ENCODE data around the gene NFIA. TPM values are rescaled to one million over a fixed set of nuclear protein-coding genes. Genes with fewer than 3 reads are reported as not detected.

The NFIA gene
- total RNA-seq, 2 experiments from 2014 or later: 0.98 to 1.1 TPM

- no peak overlapping the region for H3K4me3 Mint-ChIP-seq
- CTCF ChIA-PET: interaction anchor here (0.6 kb wide), 1 partner anchor 263 kb away, joined by 3 read pairs; no protein-coding TSS in a partner anchor
- DNase-seq: no peak
- no peak overlapping the region for H3K27ac Mint-ChIP-seq
- peaks cover 27% of the 10 kb centered on the region for H3K4me1 Mint-ChIP-seq (ENCODE audit: low read depth)
- no peaks in the 10 kb centered on the region for H3K36me3 Mint-ChIP-seq (ENCODE audit: low read depth)
- peaks cover 10% of the 10 kb centered on the region for H3K27me3 Mint-ChIP-seq (ENCODE audit: low read depth)
- no peaks in the 10 kb centered on the region for H3K9me3 Mint-ChIP-seq
- intact Hi-C loops (cut with micrococcal nuclease): loop anchor here (1.0 to 5.0 kb wide), 3 partner anchors 8 to 427 kb away; no protein-coding TSS in a partner anchor
These were observed 241.4 kb downstream of the NFIA start for GRCh38 chr1:61323681-61324328.

GRCh38 chr1:61326713-61327112 lies 244.4 kb downstream of the NFIA start:
- Mint-ChIP-seq H3K36me3 (ENCODE audit: low read depth) (no peaks in the 10 kb centered on the region), H3K4me1 (ENCODE audit: low read depth) (peaks cover 14% of the 10 kb centered on the region), H3K27me3 (ENCODE audit: low read depth) (peaks cover 6% of the 10 kb centered on the region), H3K4me3 (no peak overlapping the region), H3K27ac (no peak overlapping the region), H3K9me3 (no peaks in the 10 kb centered on the region)
- no peak for DNase-seq
- intact Hi-C loops (cut with micrococcal nuclease): no loop called here
- CTCF ChIA-PET: no interaction called here

- Mint-ChIP-seq H3K36me3 (ENCODE audit: low read depth) (no peaks in the 10 kb centered on the region), H3K9me3 (no peaks in the 10 kb centered on the region), H3K4me3 (no peak overlapping the region), H3K4me1 (ENCODE audit: low read depth) (peaks cover 21% of the 10 kb centered on the region), H3K27me3 (ENCODE audit: low read depth) (peaks cover 6% of the 10 kb centered on the region), H3K27ac (no peak overlapping the region)
- DNase-seq: no peak
- intact Hi-C loops (cut with micrococcal nuclease): no loop called here
- CTCF ChIA-PET: no interaction called here
These were observed 245.1 kb downstream of the NFIA start for GRCh38 chr1:61327436-61327835.

- no peaks in the 10 kb centered on the region for H3K36me3 Mint-ChIP-seq (ENCODE audit: low read depth)
- no peak overlapping the region for H3K4me3 Mint-ChIP-seq
- intact Hi-C loops (cut with micrococcal nuclease): no loop called here
- H3K27me3 Mint-ChIP-seq (ENCODE audit: low read depth): no peaks in the 10 kb centered on the region
- no peak for DNase-seq
- H3K9me3 Mint-ChIP-seq: no peaks in the 10 kb centered on the region
- H3K27ac Mint-ChIP-seq: no peak overlapping the region
- CTCF ChIA-PET: interaction anchor here (0.7 kb wide), 2 partner anchors 38 to 235 kb away, joined by 3 to 4 read pairs; no protein-coding TSS in a partner anchor
- peaks cover 16% of the 10 kb centered on the region for H3K4me1 Mint-ChIP-seq (ENCODE audit: low read depth)
These were observed 247.2 kb downstream of the NFIA start for GRCh38 chr1:61329556-61329955.

GRCh38 chr1:61330018-61330417 lies 247.7 kb downstream of the NFIA start:
- intact Hi-C loops (cut with micrococcal nuclease): loop anchor here (10.0 kb wide), 1 partner anchor 355 kb away; no protein-coding TSS in a partner anchor
- no peak for DNase-seq
- Mint-ChIP-seq H3K27ac (no peak overlapping the region), H3K4me3 (no peak overlapping the region), H3K27me3 (ENCODE audit: low read depth) (no peaks in the 10 kb centered on the region), H3K36me3 (ENCODE audit: low read depth) (no peaks in the 10 kb centered on the region), H3K9me3 (no peaks in the 10 kb centered on the region), H3K4me1 (ENCODE audit: low read depth) (peaks cover 13% of the 10 kb centered on the region)
- CTCF ChIA-PET: no interaction called here

- Mint-ChIP-seq H3K27ac (no peak overlapping the region), H3K4me3 (no peak overlapping the region), H3K36me3 (ENCODE audit: low read depth) (no peaks in the 10 kb centered on the region), H3K9me3 (no peaks in the 10 kb centered on the region), H3K4me1 (ENCODE audit: low read depth) (peaks cover 8% of the 10 kb centered on the region), H3K27me3 (ENCODE audit: low read depth) (no peaks in the 10 kb centered on the region)
- CTCF ChIA-PET: no interaction called here
- DNase-seq: no peak
- intact Hi-C loops (cut with micrococcal nuclease): loop anchor here (10.0 kb wide), 1 partner anchor 356 kb away; no protein-coding TSS in a partner anchor
These were observed 248.2 kb downstream of the NFIA start for GRCh38 chr1:61330571-61330970.

- Mint-ChIP-seq H3K27me3 (ENCODE audit: low read depth) (no peaks in the 10 kb centered on the region), H3K4me1 (ENCODE audit: low read depth) (peaks cover 8% of the 10 kb centered on the region), H3K9me3 (no peaks in the 10 kb centered on the region), H3K4me3 (no peak overlapping the region), H3K36me3 (ENCODE audit: low read depth) (no peaks in the 10 kb centered on the region), H3K27ac (no peak overlapping the region)
- intact Hi-C loops (cut with micrococcal nuclease): loop anchor here (1.0 to 10.0 kb wide), 5 partner anchors 9 to 357 kb away; no protein-coding TSS in a partner anchor
- CTCF ChIA-PET: interaction anchor here (1.0 to 1.1 kb wide), 3 partner anchors 13 to 282 kb away, joined by 3 to 4 read pairs (median 3); no protein-coding TSS in a partner anchor
- peak; percentile 26 for DNase-seq
These were observed 249.9 kb downstream of the NFIA start for GRCh38 chr1:61332196-61332753.

- H3K27ac Mint-ChIP-seq: no peak overlapping the region
- no peaks in the 10 kb centered on the region for H3K27me3 Mint-ChIP-seq (ENCODE audit: low read depth)
- H3K4me1 Mint-ChIP-seq (ENCODE audit: low read depth): peaks cover 8% of the 10 kb centered on the region
- CTCF ChIA-PET: interaction anchor here (1.0 kb wide), 1 partner anchor 13 kb away, joined by 3 read pairs; no protein-coding TSS in a partner anchor
- intact Hi-C loops (cut with micrococcal nuclease): loop anchor here (1.0 to 10.0 kb wide), 5 partner anchors 9 to 358 kb away; no protein-coding TSS in a partner anchor
- H3K4me3 Mint-ChIP-seq: no peak overlapping the region
- no peaks in the 10 kb centered on the region for H3K9me3 Mint-ChIP-seq
- DNase-seq: no peak
- H3K36me3 Mint-ChIP-seq (ENCODE audit: low read depth): no peaks in the 10 kb centered on the region
These were observed 250.4 kb downstream of the NFIA start for GRCh38 chr1:61332796-61333195.

GRCh38 chr1:61334718-61335589 lies 252.6 kb downstream of the NFIA start:
- Mint-ChIP-seq H3K27ac (no peak overlapping the region), H3K9me3 (no peaks in the 10 kb centered on the region), H3K4me1 (ENCODE audit: low read depth) (peaks cover 8% of the 10 kb centered on the region), H3K27me3 (ENCODE audit: low read depth) (no peaks in the 10 kb centered on the region), H3K4me3 (no peak overlapping the region), H3K36me3 (ENCODE audit: low read depth) (no peaks in the 10 kb centered on the region)
- CTCF ChIA-PET: interaction anchor here (1.5 kb wide), 1 partner anchor 285 kb away, joined by 4 read pairs; no protein-coding TSS in a partner anchor
- intact Hi-C loops (cut with micrococcal nuclease): loop anchor here (5.0 to 10.0 kb wide), 2 partner anchors 117 to 360 kb away; no protein-coding TSS in a partner anchor
- DNase-seq: no peak

GRCh38 chr1:61337037-61337436 lies 254.7 kb downstream of the NFIA start:
- H3K27me3 Mint-ChIP-seq (ENCODE audit: low read depth): no peaks in the 10 kb centered on the region
- H3K4me3 Mint-ChIP-seq: no peak overlapping the region
- H3K27ac Mint-ChIP-seq: no peak overlapping the region
- CTCF ChIA-PET: interaction anchor here (1.2 kb wide), 1 partner anchor 36 kb away, joined by 5 read pairs; no protein-coding TSS in a partner anchor
- peaks cover 5% of the 10 kb centered on the region for H3K4me1 Mint-ChIP-seq (ENCODE audit: low read depth)
- no peaks in the 10 kb centered on the region for H3K9me3 Mint-ChIP-seq
- no peaks in the 10 kb centered on the region for H3K36me3 Mint-ChIP-seq (ENCODE audit: low read depth)
- intact Hi-C loops (cut with micrococcal nuclease): loop anchor here (5.0 to 10.0 kb wide), 2 partner anchors 115 to 362 kb away; no protein-coding TSS in a partner anchor
- no peak for DNase-seq

GRCh38 chr1:61337441-61337951 lies 255.1 kb downstream of the NFIA start:
- Mint-ChIP-seq H3K36me3 (ENCODE audit: low read depth) (no peaks in the 10 kb centered on the region), H3K27ac (no peak overlapping the region), H3K9me3 (no peaks in the 10 kb centered on the region), H3K4me1 (ENCODE audit: low read depth) (peaks cover under 1% of the 10 kb centered on the region), H3K4me3 (no peak overlapping the region), H3K27me3 (ENCODE audit: low read depth) (no peaks in the 10 kb centered on the region)
- DNase-seq: no peak
- CTCF ChIA-PET: no interaction called here
- intact Hi-C loops (cut with micrococcal nuclease): loop anchor here (5.0 to 10.0 kb wide), 2 partner anchors 115 to 363 kb away; no protein-coding TSS in a partner anchor
